NCI-H146 treated with DMSO at 0.1 percent for 48 hours (cell line): ENCODE measurements around the gene ITPR1.

ENCODE experiments used
- DNase-seq: peaks from one replicate; lab custom pipeline; 2025; ENCODE audit not compliant: unreplicated experiment; lab: John Stamatoyannopoulos, UW

Gene ITPR1

GRCh38 chr3:4738737-4739274 lies 245.7 kb downstream of the ITPR1 start:
- no peak for DNase-seq

GRCh38 chr3:4739289-4740236 lies 246.4 kb downstream of the ITPR1 start:
- no peak for DNase-seq

- no peak for DNase-seq
Measured at GRCh38 chr3:4740397-4741105, 247.4 kb downstream of the ITPR1 start.

- no peak for DNase-seq
Measured at GRCh38 chr3:4741106-4741403, 247.9 kb downstream of the ITPR1 start.

- no peak for DNase-seq
Measured at GRCh38 chr3:4741404-4742307, 248.5 kb downstream of the ITPR1 start.

- no peak for DNase-seq
Measured at GRCh38 chr3:4742359-4742758, 249.2 kb downstream of the ITPR1 start.

- DNase-seq, result no peak
Measured at GRCh38 chr3:4743371-4743770, 250.2 kb downstream of the ITPR1 start.

- DNase-seq, result no peak
Measured at GRCh38 chr3:4744405-4745234, 251.5 kb downstream of the ITPR1 start.

GRCh38 chr3:4745235-4745610 lies 252.1 kb downstream of the ITPR1 start:
- no peak for DNase-seq

- no peak for DNase-seq
Measured at GRCh38 chr3:4746241-4746958, 253.3 kb downstream of the ITPR1 start.

- DNase-seq, result no peak
Measured at GRCh38 chr3:4748127-4748526, 255.0 kb downstream of the ITPR1 start.

- no peak for DNase-seq
Measured at GRCh38 chr3:4748701-4749378, 255.7 kb downstream of the ITPR1 start.

- DNase-seq, result no peak
Measured at GRCh38 chr3:4749567-4750002, 256.4 kb downstream of the ITPR1 start.

GRCh38 chr3:4750306-4750968 lies 257.3 kb downstream of the ITPR1 start:
- DNase-seq, result no peak

- no peak for DNase-seq
Measured at GRCh38 chr3:4751029-4751501, 257.9 kb downstream of the ITPR1 start.

- no peak for DNase-seq
Measured at GRCh38 chr3:4751502-4752101, 258.5 kb downstream of the ITPR1 start.

- DNase-seq, result no peak
Measured at GRCh38 chr3:4752201-4753072, 259.3 kb downstream of the ITPR1 start.
